Measurements from ENCODE around the gene TANGO2.
A peak's percentile ranks its signal among the peaks of the same experiment; 100 is the strongest.

Gene TANGO2

GRCh38 chr22:19972652-19973550, 48.0 kb upstream of the TANGO2 start:
- no peak overlapping the region for H2AFZ ChIP-seq (ENCODE audit: low read length)
- no peak overlapping the region for H3K27ac ChIP-seq (replicated peaks; ENCODE audit: low read length)
- H2AK5ac ChIP-seq (ENCODE audit: low read depth, low read length) = no peak overlapping the region
- no CpG with 5 or more reads among the region's 50 CpGs for WGBS, 2 donors (ENCODE audit: extremely low coverage in 2 of 2, insufficient read length in 2 of 2, insufficient replicate concordance in 1 of 2)
- peak overlapping the region; percentile 52 for H2BK12ac ChIP-seq (ENCODE audit: low read length)
- H3K9me3 ChIP-seq (replicated peaks in 1 of 2; ENCODE audit: control insufficient read depth in 2 of 2, insufficient read depth in 1 of 2, low read depth in 1 of 2, low read length in 2 of 2) = no peaks in the 10 kb centered on the region
- H3K36me3 ChIP-seq (replicated peaks in 1 of 2; ENCODE audit: control insufficient read depth in 2 of 2, insufficient read depth in 2 of 2, low read length in 2 of 2) = peaks cover 46 to 80% of the 10 kb centered on the region in 2 donors
- H3K18ac ChIP-seq (ENCODE audit: low read length) = peak overlapping the region; percentile 86
- H3K4me2 ChIP-seq (ENCODE audit: insufficient read depth, low read length, poor library complexity, severe bottlenecking) = no peak overlapping the region
- H3K4me1 ChIP-seq (ENCODE audit: control insufficient read depth in 2 of 2, insufficient read depth in 1 of 2, low read depth in 1 of 2, low read length in 2 of 2) = peaks cover 15 to 25% of the 10 kb centered on the region in 2 donors
- no peak overlapping the region for H2BK120ac ChIP-seq (ENCODE audit: low read depth, low read length)
- H3K27me3 ChIP-seq (ENCODE audit: control insufficient read depth in 3 of 3, insufficient read depth in 3 of 3, low read depth in 1 of 3, low read length in 3 of 3) = no peaks in the 10 kb centered on the region
- no peak overlapping the region for H3K4me3 ChIP-seq (ENCODE audit: low read length in 2 of 2)
- peak overlapping the region; percentile 50 for H3K14ac ChIP-seq (ENCODE audit: low read length)
- H2BK5ac ChIP-seq (ENCODE audit: low read length) = no peak overlapping the region
- H4K91ac ChIP-seq (ENCODE audit: low read depth, low read length, poor library complexity) = no peak overlapping the region
- no peak overlapping the region for H4K8ac ChIP-seq (ENCODE audit: low read depth, low read length)
- no peak overlapping the region for H3K9ac ChIP-seq (ENCODE audit: low read depth, low read length, poor library complexity)
- H3K23ac ChIP-seq (ENCODE audit: low read depth, low read length, poor library complexity) = peak overlapping the region; percentile 3
- no peak overlapping the region for H2BK15ac ChIP-seq (ENCODE audit: low read length)
- no peak for DNase-seq (ENCODE audit: low spot score)
- no peaks in the 10 kb centered on the region for H3K79me1 ChIP-seq (ENCODE audit: low read depth, low read length)
- H3K4ac ChIP-seq (ENCODE audit: low read length) = no peak overlapping the region

- Histone ChIP-seq H3K79me1 (ENCODE audit: low read depth, low read length) (no peaks in the 10 kb centered on the region), H2AK5ac (ENCODE audit: low read depth, low read length) (peak overlapping the region; percentile 11), H3K36me3 (replicated peaks in 1 of 2; ENCODE audit: control insufficient read depth in 2 of 2, insufficient read depth in 2 of 2, low read length in 2 of 2) (peaks cover 47 to 88% of the 10 kb centered on the region in 2 donors), H3K9ac (ENCODE audit: low read depth, low read length, poor library complexity) (peak overlapping the region; percentile 53), H3K4me2 (ENCODE audit: insufficient read depth, low read length, poor library complexity, severe bottlenecking) (no peak overlapping the region), H2AFZ (ENCODE audit: low read length) (no peak overlapping the region), H3K27ac (replicated peaks; ENCODE audit: low read length) (no peak overlapping the region), H3K4ac (ENCODE audit: low read length) (no peak overlapping the region), H3K4me1 (ENCODE audit: control insufficient read depth in 2 of 2, insufficient read depth in 1 of 2, low read depth in 1 of 2, low read length in 2 of 2) (peaks cover 15 to 19% of the 10 kb centered on the region in 2 donors), H3K23ac (ENCODE audit: low read depth, low read length, poor library complexity) (peak overlapping the region; percentile 21), H2BK120ac (ENCODE audit: low read depth, low read length) (no peak overlapping the region), H3K4me3 (ENCODE audit: low read length in 2 of 2) (no peak overlapping the region), H4K91ac (ENCODE audit: low read depth, low read length, poor library complexity) (no peak overlapping the region), H4K8ac (ENCODE audit: low read depth, low read length) (no peak overlapping the region), H2BK12ac (ENCODE audit: low read length) (peak overlapping the region; percentile 7), H2BK5ac (ENCODE audit: low read length) (no peak overlapping the region), H3K9me3 (replicated peaks in 1 of 2; ENCODE audit: control insufficient read depth in 2 of 2, insufficient read depth in 1 of 2, low read depth in 1 of 2, low read length in 2 of 2) (no peaks in the 10 kb centered on the region), H3K18ac (ENCODE audit: low read length) (peak overlapping the region; percentile 39), H2BK15ac (ENCODE audit: low read length) (no peak overlapping the region), H3K27me3 (ENCODE audit: control insufficient read depth in 3 of 3, insufficient read depth in 3 of 3, low read depth in 1 of 3, low read length in 3 of 3) (no peaks in the 10 kb centered on the region), H3K14ac (ENCODE audit: low read length) (no peak overlapping the region)
- no CpG with 5 or more reads among the region's 46 CpGs for WGBS, 2 donors (ENCODE audit: extremely low coverage in 2 of 2, insufficient read length in 2 of 2, insufficient replicate concordance in 1 of 2)
- no peak for DNase-seq (ENCODE audit: low spot score)
Observed at GRCh38 chr22:19973551-19974267, 47.2 kb upstream of the TANGO2 start.

GRCh38 chr22:19974268-19974861, 46.5 kb upstream of the TANGO2 start:
- Histone ChIP-seq H2AFZ (ENCODE audit: low read length) (no peak overlapping the region), H3K9me3 (replicated peaks in 1 of 2; ENCODE audit: control insufficient read depth in 2 of 2, insufficient read depth in 1 of 2, low read depth in 1 of 2, low read length in 2 of 2) (no peaks in the 10 kb centered on the region), H3K23ac (ENCODE audit: low read depth, low read length, poor library complexity) (peak overlapping the region; percentile 50), H2AK5ac (ENCODE audit: low read depth, low read length) (no peak overlapping the region), H4K91ac (ENCODE audit: low read depth, low read length, poor library complexity) (no peak overlapping the region), H3K9ac (ENCODE audit: low read depth, low read length, poor library complexity) (no peak overlapping the region), H3K14ac (ENCODE audit: low read length) (no peak overlapping the region), H3K18ac (ENCODE audit: low read length) (peak overlapping the region; percentile 73), H3K27ac (replicated peaks; ENCODE audit: low read length) (no peak overlapping the region), H3K4me3 (ENCODE audit: low read length in 2 of 2) (no peak overlapping the region), H2BK120ac (ENCODE audit: low read depth, low read length) (no peak overlapping the region), H4K8ac (ENCODE audit: low read depth, low read length) (no peak overlapping the region), H2BK15ac (ENCODE audit: low read length) (no peak overlapping the region), H2BK12ac (ENCODE audit: low read length) (no peak overlapping the region), H3K79me1 (ENCODE audit: low read depth, low read length) (peaks cover 2% of the 10 kb centered on the region), H3K4me2 (ENCODE audit: insufficient read depth, low read length, poor library complexity, severe bottlenecking) (no peak overlapping the region), H2BK5ac (ENCODE audit: low read length) (no peak overlapping the region), H3K4ac (ENCODE audit: low read length) (no peak overlapping the region), H3K36me3 (replicated peaks in 1 of 2; ENCODE audit: control insufficient read depth in 2 of 2, insufficient read depth in 2 of 2, low read length in 2 of 2) (peaks cover 53 to 91% of the 10 kb centered on the region in 2 donors), H3K4me1 (ENCODE audit: control insufficient read depth in 2 of 2, insufficient read depth in 1 of 2, low read depth in 1 of 2, low read length in 2 of 2) (peaks cover 15 to 17% of the 10 kb centered on the region in 2 donors), H3K27me3 (ENCODE audit: control insufficient read depth in 3 of 3, insufficient read depth in 3 of 3, low read depth in 1 of 3, low read length in 3 of 3) (no peaks in the 10 kb centered on the region)
- no CpG with 5 or more reads among the region's 11 CpGs for WGBS, 2 donors (ENCODE audit: extremely low coverage in 2 of 2, insufficient read length in 2 of 2, insufficient replicate concordance in 1 of 2)
- peak; percentile 76 for DNase-seq (ENCODE audit: low spot score)
